Body of pancreas (tissue), 4 donors: ENCODE data around the gene ANKRD6. TPM values are rescaled to one million over a fixed set of nuclear protein-coding genes. Genes with fewer than 3 reads are reported as not detected.

ENCODE experiments used
- ATAC-seq: fragments of 150-250 bp; one replicate; pipeline ENCODE4 v1.9.1; 2016
- DNase-seq, 4 donors: peaks; one replicate each; pipeline ENCODE4 v3.0.0-alpha.2; 2019
- H3K27ac ChIP-seq, 4 donors: fragments of 200-600 bp; sonication (generic); 1 replicate in 3 of 4; 2 replicates in 1 of 4; pipeline versions ENCODE4 v1.5.1 to v1.6.1; 2016 to 2019; ENCODE audit warnings: mild to moderate bottlenecking in 1 of 4, mixed read lengths in 1 of 4, moderate library complexity in 1 of 4
- H3K27me3 ChIP-seq, 2 donors: fragments of 200-600 bp; sonication (generic); one replicate each; pipeline ENCODE4 v1.6.0; 2016; ENCODE audit warnings: mild to moderate bottlenecking in 1 of 2
- H3K36me3 ChIP-seq, 2 donors: fragments of 200-600 bp; sonication (generic); replicated peaks in 1 of 2; 2 replicates each; pipeline ENCODE4 v1.5.1; 2016; ENCODE audit warnings: low read depth in 2 of 2; ENCODE audit not compliant: insufficient read depth in 1 of 2
- H3K4me1 ChIP-seq: fragments of 200-600 bp; sonication (generic); one replicate; pipeline ENCODE4 v1.6.0; 2016
- H3K4me3 ChIP-seq, 2 donors: fragments of 200-600 bp; sonication (generic); 1 replicate in 1 of 2; 2 replicates in 1 of 2; pipeline ENCODE4 v1.5.1; 2016 to 2019
- H3K9me3 ChIP-seq, 3 donors: fragments of 200-600 bp; sonication (generic); 1 replicate in 2 of 3; 2 replicates in 1 of 3; pipeline ENCODE4 v1.5.1; 2016
- CTCF ChIP-seq, 7 experiments: fragments of 450-650 bp in 4 of 7; fragments of 200-600 bp in 3 of 7; sonication (generic) in 3 of 7; IDR thresholded peaks; one replicate each; pipeline ENCODE4 v1.5.1; 2016 to 2019; ENCODE audit warnings: antibody characterized with exemption in 7 of 7
- POLR2A ChIP-seq, 3 donors: fragments of 450-650 bp; IDR thresholded peaks; one replicate each; pipeline ENCODE4 v1.6.1; 2016; ENCODE audit warnings: antibody characterized with exemption in 3 of 3, mild to moderate bottlenecking in 2 of 3
- WGBS, 2 donors: methylation state at CpG; one replicate each; pipeline ENCODE4 v1.1.5; 2017; 5-methylcytosine and 5-hydroxymethylcytosine counted together
- intact Hi-C: fragments of 100-400 bp; cut with DNase I; formaldehyde crosslinking; loops from one replicate; pipeline ENCODE4 v1.15.1; 2023
- total RNA-seq, 2 donors: library from RNA; depleted of rRNA; stranded (reverse); fragments of >200 nt; gene quantifications; one replicate each; pipeline ENCODE4 v1.1.0, GENCODE V29; 2016

Gene ANKRD6
- total RNA-seq, 2 donors from 2014 or later, result 16.9 to 21.4 TPM

- no peak overlapping the region for H3K27ac ChIP-seq
- H3K4me1 ChIP-seq, result no peaks in the 10 kb centered on the region
- no peaks in the 10 kb centered on the region for H3K27me3 ChIP-seq
- 92 to 96% methylated on average over 6 of the region's 6 CpGs for WGBS, 2 donors
- H3K4me3 ChIP-seq, result no peak overlapping the region
- no peak for DNase-seq
- TF ChIP-seq POLR2A (IDR thresholded peaks at IDR 0.05) (no peak), CTCF (IDR thresholded peaks at IDR 0.05) (no peak)
- ATAC-seq, result no peak
- intact Hi-C loops, result no loop called here
- H3K36me3 ChIP-seq, result no peaks in the 10 kb centered on the region
- no peaks in the 10 kb centered on the region for H3K9me3 ChIP-seq
Measured at GRCh38 chr6:89602166-89602565, 169.2 kb downstream of the ANKRD6 start.

- intact Hi-C loops, result no loop called here
- ATAC-seq, result no peak
- DNase-seq, result no peak
Measured at GRCh38 chr6:89604653-89605052, 171.7 kb downstream of the ANKRD6 start.

GRCh38 chr6:89605861-89606260, 172.9 kb downstream of the ANKRD6 start:
- Histone ChIP-seq H3K27me3 (no peaks in the 10 kb centered on the region), H3K4me3 (no peak overlapping the region), H3K9me3 (no peaks in the 10 kb centered on the region), H3K27ac (no peak overlapping the region), H3K4me1 (no peaks in the 10 kb centered on the region), H3K36me3 (no peaks in the 10 kb centered on the region)
- intact Hi-C loops, result no loop called here
- TF ChIP-seq CTCF (IDR thresholded peaks at IDR 0.05) (no peak), POLR2A (IDR thresholded peaks at IDR 0.05) (no peak)
- no peak for ATAC-seq
- DNase-seq, result no peak
- WGBS, 2 donors, result 66 to 82% methylated on average over 5 of the region's 5 CpGs

More at GRCh38 chr6:89604653-89605052, 171.7 kb downstream of the ANKRD6 start:
- Histone ChIP-seq H3K27me3 (no peaks in the 10 kb centered on the region), H3K27ac (no peak overlapping the region), H3K9me3 (no peaks in the 10 kb centered on the region), H3K36me3 (no peaks in the 10 kb centered on the region), H3K4me1 (no peaks in the 10 kb centered on the region), H3K4me3 (no peak overlapping the region)
- 83 to 85% methylated on average over 5 of the region's 5 CpGs for WGBS, 2 donors
- TF ChIP-seq POLR2A (IDR thresholded peaks at IDR 0.05) (no peak), CTCF (IDR thresholded peaks at IDR 0.05) (no peak)

- DNase-seq, result peak; percentile 66 to 77 (median 70)
- Histone ChIP-seq H3K4me3 (no peak overlapping the region), H3K9me3 (no peaks in the 10 kb centered on the region), H3K27ac (no peak overlapping the region), H3K27me3 (no peaks in the 10 kb centered on the region), H3K4me1 (no peaks in the 10 kb centered on the region), H3K36me3 (no peaks in the 10 kb centered on the region)
- intact Hi-C loops, result loop anchor here (5.0 to 10.0 kb wide), 2 partner anchors 173 to 625 kb away; no protein-coding TSS in a partner anchor
- TF ChIP-seq CTCF (IDR thresholded peaks at IDR 0.05) (peak; percentile 60 to 86 (median 81)), POLR2A (IDR thresholded peaks at IDR 0.05) (no peak)
- ATAC-seq, result peak; percentile 58
- 31 to 37% methylated on average over 11 of the region's 11 CpGs for WGBS, 2 donors
Measured at GRCh38 chr6:89610149-89610642, 177.2 kb downstream of the ANKRD6 start.

GRCh38 chr6:89611666-89612065, 178.7 kb downstream of the ANKRD6 start:
- intact Hi-C loops, result loop anchor here (5.0 to 10.0 kb wide), 2 partner anchors 174 to 627 kb away; no protein-coding TSS in a partner anchor

More at GRCh38 chr6:89611666-89612065, 178.7 kb downstream of the ANKRD6 start:
- TF ChIP-seq POLR2A (IDR thresholded peaks at IDR 0.05), result no peak
- H3K27ac ChIP-seq, result no peak overlapping the region
- DNase-seq (no peak), ATAC-seq (no peak)
- no peaks in the 10 kb centered on the region for H3K4me1 ChIP-seq
- no peaks in the 10 kb centered on the region for H3K27me3 ChIP-seq
- no peaks in the 10 kb centered on the region for H3K36me3 ChIP-seq
- no peaks in the 10 kb centered on the region for H3K9me3 ChIP-seq
- H3K4me3 ChIP-seq, result no peak overlapping the region
